ENCODE results near the gene NF1. TPM values are rescaled to one million over a fixed set of nuclear protein-coding genes. Genes with fewer than 3 reads are reported as not detected.

Gene NF1
- total and polyA plus RNA-seq, 11 donors = 6.8 to 82.0 (median 51.4) TPM

- peaks cover 9 to 46% (median 34%) of the 10 kb centered on the region in 9 donors for H3K27me3 ChIP-seq
These were observed 295.0 kb downstream of the NF1 start for GRCh38 chr17:31389657-31390381.

GRCh38 chr17:31390426-31390747 lies 295.6 kb downstream of the NF1 start:
- 71 to 91% (median 77%) methylated on average over 8 of the region's 8 CpGs for WGBS, 4 donors
- ATAC-seq = no peak
- H3K9me3 ChIP-seq = no peaks in the 10 kb centered on the region

More at GRCh38 chr17:31389657-31390381, 295.0 kb downstream of the NF1 start:
- DNase-seq (peak in 1 of 5 donors; percentile 8), ATAC-seq (no peak)
- TF ChIP-seq CTCF (IDR thresholded peaks at IDR 0.05) (peak in 1 of 12 donors; percentile 27), POLR2A (IDR thresholded peaks at IDR 0.05) (no peak)
- H3K9me3 ChIP-seq = no peaks in the 10 kb centered on the region
- intact Hi-C loops (cut with DNase I) = loop anchor here in 6 of 10 donors (1.0 to 5.0 kb wide), 4 partner anchors 132 to 137 kb away; no protein-coding TSS in a partner anchor
- no peak overlapping the region for H3K4me3 ChIP-seq
- no peaks in the 10 kb centered on the region for H3K36me3 ChIP-seq
- no peak overlapping the region for H3K27ac ChIP-seq
- peaks cover 0 to 18% (median 7%) of the 10 kb centered on the region in 12 donors for H3K4me1 ChIP-seq
- 63 to 71% (median 68%) methylated on average over 22 of the region's 22 CpGs for WGBS, 4 donors

GRCh38 chr17:31390748-31391495 lies 296.1 kb downstream of the NF1 start:
- ATAC-seq (no peak), DNase-seq (peak in 1 of 5 donors; percentile 19)
- Histone ChIP-seq H3K4me1 (peaks cover 0 to 18% (median 7%) of the 10 kb centered on the region in 12 donors), H3K27me3 (peaks cover 9 to 48% (median 34%) of the 10 kb centered on the region in 9 donors), H3K36me3 (no peaks in the 10 kb centered on the region), H3K9me3 (no peaks in the 10 kb centered on the region), H3K4me3 (peak overlapping the region; percentile 26 to 54 (median 48)), H3K27ac (no peak overlapping the region)
- WGBS, 4 donors = 12 to 20% (median 14%) methylated on average over 30 to 56 of the region's 56 CpGs
- TF ChIP-seq POLR2A (IDR thresholded peaks at IDR 0.05) = no peak
- no peak for TF ChIP-seq CTCF (IDR thresholded peaks at IDR 0.05)
- intact Hi-C loops (cut with DNase I) = no loop called here

More at GRCh38 chr17:31390426-31390747, 295.6 kb downstream of the NF1 start:
- no peak overlapping the region for H3K27ac ChIP-seq
- peaks cover 9 to 46% (median 34%) of the 10 kb centered on the region in 9 donors for H3K27me3 ChIP-seq
- intact Hi-C loops (cut with DNase I) = no loop called here
- DNase-seq = no peak
- no peaks in the 10 kb centered on the region for H3K36me3 ChIP-seq
- no peak for TF ChIP-seq POLR2A (IDR thresholded peaks at IDR 0.05)
- no peak for TF ChIP-seq CTCF (IDR thresholded peaks at IDR 0.05)
- no peak overlapping the region for H3K4me3 ChIP-seq
- peaks cover 0 to 18% (median 7%) of the 10 kb centered on the region in 12 donors for H3K4me1 ChIP-seq

GRCh38 chr17:31391496-31391949 lies 296.7 kb downstream of the NF1 start, which contains the start of gene RAB11FIP4:
Gene RAB11FIP4 (plus strand): TSS chr17:31391675. CDS start chr17:31391853, 178 bp downstream.
- H3K36me3 ChIP-seq = no peaks in the 10 kb centered on the region
- DNase-seq (peak in 1 of 5 donors; percentile 11), ATAC-seq (no peak)
- no peaks in the 10 kb centered on the region for H3K9me3 ChIP-seq
- H3K27me3 ChIP-seq = peaks cover 9 to 52% (median 34%) of the 10 kb centered on the region in 9 donors
- intact Hi-C loops (cut with DNase I) = no loop called here
- H3K4me1 ChIP-seq = peaks cover 0 to 18% (median 7%) of the 10 kb centered on the region in 12 donors
- TF ChIP-seq POLR2A (IDR thresholded peaks at IDR 0.05) (no peak), CTCF (IDR thresholded peaks at IDR 0.05) (no peak)
- no peak within 1 kb of the TSS for H3K27ac ChIP-seq
- H3K4me3 ChIP-seq = peak within 1 kb of the TSS; percentile 26 to 54 (median 48)
- WGBS, 4 donors = 0 to 1% (median 1%) methylated on average over 21 to 66 of the region's 69 CpGs; no CpG with 5 or more reads in 1 of the 4 donors

Measured in heart left ventricle (tissue), 16 donors.